Left kidney (tissue), 2 donors: Measurements from ENCODE around the gene TSPAN6. TPM values are rescaled to one million over a fixed set of nuclear protein-coding genes. Genes with fewer than 3 reads are reported as not detected.

Experiments used
- DNase-seq: peaks from one replicate; pipeline ENCODE4 v3.0.0-alpha.2; 2013
- polyA plus RNA-seq: library from polyadenylated mRNA; unstranded; fragments of 120-200 nt; gene quantifications from one replicate; pipeline ENCODE4 v1.2.1, GENCODE V29; 2013; ENCODE audit not compliant: insufficient read length

TSPAN6 gene
- polyA plus RNA-seq, 1 donor = 173 TPM

DNA sequence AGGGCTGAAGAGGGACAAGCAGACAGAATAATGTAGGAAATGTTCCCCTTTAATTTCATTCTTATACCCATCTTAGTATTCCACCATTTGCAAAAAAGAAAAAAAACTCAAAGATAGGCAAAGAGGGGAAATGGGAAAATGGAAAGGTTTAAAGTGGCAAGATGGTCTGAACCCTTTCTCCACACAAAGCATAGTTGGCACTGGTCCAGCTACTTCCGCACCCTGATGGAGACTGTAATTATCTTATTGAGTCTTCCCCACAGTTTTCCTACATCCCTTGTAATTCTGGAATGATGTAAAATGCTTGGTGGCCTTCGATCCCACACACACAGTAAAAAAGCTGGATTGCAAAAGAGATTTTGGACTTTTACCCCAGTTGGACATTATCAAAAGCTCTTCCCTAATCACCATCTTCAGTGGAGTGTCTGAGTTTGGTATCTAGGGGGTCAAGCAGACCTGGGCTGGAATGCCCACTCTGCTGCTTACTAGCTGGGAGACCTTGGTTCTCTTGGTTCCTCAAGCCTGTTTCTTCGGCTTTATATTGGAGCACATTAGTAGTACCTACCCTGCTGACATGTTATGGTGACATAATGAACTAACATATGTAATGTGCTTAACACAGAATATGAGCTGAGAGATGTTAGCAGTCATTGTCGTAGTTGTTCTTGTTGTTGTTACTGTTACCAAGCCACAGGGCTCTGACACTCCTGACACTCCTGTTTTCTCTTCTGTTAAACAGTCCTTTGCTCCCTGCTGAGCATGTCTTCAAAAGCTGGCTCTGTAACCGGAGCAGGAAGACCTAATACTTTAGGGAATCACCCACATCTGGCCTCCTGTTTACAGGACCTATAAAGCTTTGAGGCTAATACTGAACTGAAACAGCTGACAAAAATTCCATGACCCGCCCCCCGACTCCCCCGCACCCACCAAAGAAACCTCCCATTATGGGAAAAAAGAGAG is 12.1 kb upstream of the TSPAN6 start:
- DNase-seq = peak; percentile 36

DNA sequence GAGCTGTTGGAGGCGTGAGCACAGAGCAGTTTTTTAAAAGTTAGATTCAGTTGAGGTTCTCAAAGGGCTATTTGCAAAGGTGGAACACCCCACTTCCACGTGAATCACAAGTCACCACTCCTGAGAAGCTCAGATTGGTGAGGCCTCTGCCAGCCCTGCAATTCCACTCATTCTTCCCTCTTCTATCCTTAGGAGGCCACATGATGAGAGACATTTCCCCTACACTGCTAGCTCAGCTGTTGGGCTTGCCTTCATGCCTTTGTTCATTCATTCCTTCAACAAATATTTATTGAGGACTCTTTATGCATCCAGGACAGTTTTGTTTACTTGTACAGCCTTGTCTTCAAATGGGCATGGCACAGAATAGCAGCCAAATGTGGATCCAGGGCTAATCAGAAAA is 11.1 kb upstream of the TSPAN6 start:
- no peak for DNase-seq

DNA sequence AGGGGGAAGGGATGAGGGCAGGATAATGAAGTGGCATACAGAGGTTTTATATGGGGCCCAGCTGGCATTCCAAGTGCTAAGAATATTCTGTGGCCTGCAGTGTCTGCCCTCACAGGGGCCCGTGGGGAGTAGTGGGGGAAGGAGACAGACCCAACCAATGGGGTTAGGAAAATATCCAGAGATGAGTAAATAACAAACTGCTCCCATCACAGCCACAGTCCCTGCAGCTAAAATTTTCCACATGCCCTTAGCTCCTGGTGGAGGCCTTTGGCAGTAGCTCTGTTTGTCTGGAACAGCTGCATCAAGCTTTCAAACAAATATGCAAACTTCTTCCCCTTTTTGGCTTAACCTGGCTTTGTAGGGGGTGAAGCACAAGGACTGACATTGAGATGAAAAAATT is 10.5 kb upstream of the TSPAN6 start:
- DNase-seq = no peak

- DNase-seq = no peak
Measured at GRCh38 chrX:100645106-100645505, 8.5 kb upstream of the TSPAN6 start.

DNA sequence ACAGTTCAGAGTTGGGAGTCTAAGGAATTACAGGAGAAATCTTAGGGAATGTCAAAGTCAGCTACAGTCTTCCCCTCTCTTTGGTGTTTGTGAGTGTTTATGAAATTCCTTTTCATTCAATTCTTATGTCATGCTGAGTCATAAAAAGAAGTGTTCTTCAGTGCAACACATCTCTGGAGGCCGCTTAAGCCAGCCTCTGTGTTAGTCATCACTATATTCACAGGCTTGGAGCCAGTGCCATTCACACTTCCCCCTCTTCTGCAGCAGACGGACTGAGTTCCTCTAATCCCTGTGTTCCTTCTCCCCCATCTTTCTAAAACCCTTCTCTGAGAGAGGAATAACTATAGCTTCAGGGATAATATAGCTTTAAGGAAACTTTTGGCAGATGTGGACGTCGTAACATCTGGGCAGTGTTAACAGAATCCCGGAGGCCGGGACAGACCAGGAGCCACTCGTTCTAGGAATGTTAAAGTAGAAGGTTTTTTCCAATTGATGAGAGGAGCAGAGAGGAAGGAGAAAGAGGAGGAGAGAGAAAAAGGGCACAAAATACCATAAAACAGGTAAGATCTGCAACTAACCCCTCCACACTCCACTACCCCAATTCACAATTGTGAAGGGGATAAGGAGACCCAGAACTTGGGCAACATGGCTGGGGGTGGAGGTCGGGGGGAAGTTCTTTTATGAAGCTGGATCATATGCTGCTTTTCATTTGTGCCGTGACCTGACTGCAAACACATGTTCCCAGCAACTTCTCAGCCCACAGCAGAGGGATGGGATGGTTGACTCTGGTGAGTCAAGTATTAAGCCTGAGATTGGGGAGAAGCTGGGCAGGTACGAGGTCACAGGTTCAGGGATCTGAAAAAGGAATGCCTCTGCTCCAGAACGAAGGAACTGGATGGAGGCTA is 7.6 kb upstream of the TSPAN6 start, which contains the start of gene SRPX2:
Gene SRPX2, plus strand, starts transcription at position 244 of the 905 bp plus-strand sequence. CDS start 2,124 bp downstream, outside the sequence.
- DNase-seq = no peak

DNA sequence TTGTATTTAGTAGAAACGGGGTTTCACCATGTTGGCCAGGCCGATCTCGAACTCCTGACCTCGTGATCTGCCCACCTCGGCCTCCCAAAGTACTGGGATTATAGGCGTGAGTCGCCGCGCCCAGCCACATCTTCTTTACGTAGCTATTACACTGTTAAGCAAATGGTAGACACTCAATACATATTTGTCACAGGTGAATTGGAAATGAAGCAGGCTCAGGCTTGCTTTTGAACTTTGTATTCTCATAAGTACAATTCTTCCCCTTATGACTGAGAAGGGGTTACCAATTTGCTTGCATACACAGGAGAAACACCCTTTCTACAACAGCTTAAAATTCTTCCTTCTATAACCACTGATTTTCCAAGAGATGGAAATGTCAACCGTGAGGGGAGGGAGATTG is 6.6 kb upstream of the TSPAN6 start:
- DNase-seq = no peak

- DNase-seq = no peak
Measured at GRCh38 chrX:100642290-100642689, 5.7 kb upstream of the TSPAN6 start.

DNA sequence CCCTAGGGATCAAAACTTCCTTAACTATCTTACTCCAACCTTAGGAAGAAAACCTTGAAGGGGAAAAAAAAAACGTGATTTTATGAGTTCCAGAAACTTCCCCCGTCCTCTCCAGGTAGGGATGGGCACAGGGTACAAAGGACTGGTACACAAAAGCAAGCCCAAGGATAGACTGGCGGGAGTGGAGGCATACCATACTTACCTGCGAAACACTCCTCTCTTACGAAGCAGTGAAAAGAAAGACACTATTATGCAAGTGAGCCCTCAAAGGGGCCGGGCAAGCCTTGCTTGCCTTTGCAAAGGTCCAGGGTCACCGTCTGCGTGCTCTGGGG is 651 bp downstream of the TSPAN6 start:
- DNase-seq = no peak

DNA sequence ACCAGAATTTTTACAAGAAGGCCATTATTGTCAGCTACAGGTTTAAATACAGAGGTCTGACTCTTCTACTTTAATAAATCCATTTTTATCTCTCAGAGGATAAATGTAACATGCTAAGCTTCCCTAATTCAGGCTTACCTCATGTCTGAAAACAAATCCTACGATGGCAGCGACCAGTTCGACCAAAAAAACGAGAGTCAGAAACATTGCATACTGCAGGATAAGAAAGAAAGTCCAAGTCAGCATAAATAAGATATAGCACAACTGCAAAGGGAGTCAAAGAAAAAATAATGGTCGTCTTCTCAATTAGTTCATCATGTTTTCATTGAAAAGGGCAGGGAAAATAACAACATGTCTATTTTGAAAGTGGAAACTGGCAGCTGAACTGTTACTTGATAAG is 1.6 kb downstream of the TSPAN6 start:
- no peak for DNase-seq

DNA sequence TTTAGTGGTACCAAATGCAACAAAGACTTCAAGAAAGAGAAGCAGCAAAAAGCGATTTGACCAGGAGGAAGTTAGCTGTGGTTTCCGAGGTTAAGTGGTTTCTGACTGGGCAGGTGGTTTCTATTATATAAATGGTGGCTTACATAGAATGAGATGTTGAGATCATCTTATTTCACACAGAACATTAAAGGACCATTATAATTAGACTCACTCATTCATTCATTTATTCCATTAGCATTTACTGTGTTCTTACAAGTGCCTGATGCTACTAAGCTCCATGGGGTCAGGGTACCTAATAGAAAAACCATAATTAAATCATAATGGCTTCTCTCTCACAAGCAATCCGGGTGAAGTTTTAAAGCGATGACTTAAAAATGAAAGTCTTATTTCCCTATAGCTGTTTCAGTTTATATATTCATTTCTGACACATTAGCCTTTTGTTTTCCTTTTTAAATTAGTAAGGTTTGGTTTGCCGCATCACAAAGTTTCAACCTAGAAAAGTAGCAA is 10.6 kb downstream of the TSPAN6 start:
- no peak for DNase-seq

DNA sequence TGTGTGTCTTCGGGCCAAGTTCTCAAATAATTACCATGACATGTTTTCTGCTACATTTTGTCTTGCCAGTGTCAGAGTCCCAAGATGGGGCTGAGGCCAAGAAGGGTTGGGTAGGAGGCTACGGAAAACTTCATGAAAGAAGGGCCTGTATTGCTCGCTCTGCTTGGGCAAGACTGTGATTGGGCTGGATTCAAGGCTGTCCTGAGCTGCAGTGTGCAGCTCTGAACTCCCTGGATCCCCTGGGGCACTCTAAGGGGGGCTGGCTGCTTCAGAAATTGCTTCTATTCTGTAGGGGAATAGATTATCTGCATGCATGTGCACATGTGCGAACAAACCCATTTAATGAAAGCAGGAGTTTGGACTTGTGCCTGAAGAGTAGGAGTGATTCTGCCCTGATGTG is 13.6 kb downstream of the TSPAN6 start:
- DNase-seq = no peak

- DNase-seq = peak; percentile 46
Measured at GRCh38 chrX:100615005-100615404, 21.6 kb downstream of the TSPAN6 start.

DNA sequence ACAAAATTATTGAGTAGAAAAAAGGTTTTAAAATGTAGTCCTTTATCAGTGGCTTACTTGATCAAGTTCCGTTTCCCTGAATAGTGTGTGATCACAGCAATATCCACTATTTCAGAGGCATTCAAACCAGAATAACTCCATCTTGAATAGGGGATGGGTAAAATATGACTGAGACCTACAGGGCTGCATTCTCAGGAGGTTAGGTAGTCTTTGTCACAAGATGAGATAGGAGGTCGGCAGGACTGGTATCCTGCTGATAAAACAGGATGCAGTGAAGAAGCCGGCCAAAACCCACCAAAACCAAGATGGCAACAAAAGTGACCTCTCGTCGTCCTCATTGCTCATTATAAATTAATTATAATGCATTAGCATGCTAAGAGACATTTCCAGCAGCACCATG is 24.7 kb downstream of the TSPAN6 start:
- DNase-seq = no peak

GRCh38 chrX:100609591-100609990 is 27.0 kb downstream of the TSPAN6 start:
- DNase-seq = no peak

- no peak for DNase-seq
Measured at GRCh38 chrX:100606753-100607152, 29.9 kb downstream of the TSPAN6 start.

DNA sequence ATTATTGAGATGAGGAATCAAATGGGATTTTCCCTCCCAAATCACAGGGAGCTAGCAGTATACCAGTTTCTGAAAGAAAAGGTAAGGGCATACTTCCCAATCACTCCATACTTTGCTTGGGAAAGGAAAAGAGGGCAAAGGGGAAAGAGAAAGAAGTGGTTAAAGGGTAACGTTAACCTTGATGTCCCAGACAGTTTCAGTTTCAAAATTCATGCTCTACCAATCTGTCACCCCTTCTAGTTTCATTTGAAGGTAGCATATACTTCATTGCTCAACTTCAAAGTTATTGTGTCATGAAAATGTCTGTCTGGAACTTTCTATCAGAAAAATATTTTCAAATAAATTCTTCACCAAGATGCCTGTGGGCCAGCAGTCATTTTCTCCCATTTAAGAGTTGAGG is 35.8 kb downstream of the TSPAN6 start:
- DNase-seq = no peak

- DNase-seq = no peak
Measured at GRCh38 chrX:100600340-100600739, 36.3 kb downstream of the TSPAN6 start.

DNA sequence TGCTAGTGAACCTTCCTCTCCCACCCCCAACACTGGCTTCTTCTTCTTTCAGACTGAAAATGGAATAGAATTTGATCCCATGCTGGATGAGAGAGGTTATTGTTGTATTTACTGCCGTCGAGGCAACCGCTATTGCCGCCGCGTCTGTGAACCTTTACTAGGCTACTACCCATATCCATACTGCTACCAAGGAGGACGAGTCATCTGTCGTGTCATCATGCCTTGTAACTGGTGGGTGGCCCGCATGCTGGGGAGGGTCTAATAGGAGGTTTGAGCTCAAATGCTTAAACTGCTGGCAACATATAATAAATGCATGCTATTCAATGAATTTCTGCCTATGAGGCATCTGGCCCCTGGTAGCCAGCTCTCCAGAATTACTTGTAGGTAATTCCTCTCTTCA is 37.1 kb downstream of the TSPAN6 start:
- DNase-seq = no peak

GRCh38 chrX:100596601-100597000 is 40.0 kb downstream of the TSPAN6 start:
- DNase-seq = no peak

DNA sequence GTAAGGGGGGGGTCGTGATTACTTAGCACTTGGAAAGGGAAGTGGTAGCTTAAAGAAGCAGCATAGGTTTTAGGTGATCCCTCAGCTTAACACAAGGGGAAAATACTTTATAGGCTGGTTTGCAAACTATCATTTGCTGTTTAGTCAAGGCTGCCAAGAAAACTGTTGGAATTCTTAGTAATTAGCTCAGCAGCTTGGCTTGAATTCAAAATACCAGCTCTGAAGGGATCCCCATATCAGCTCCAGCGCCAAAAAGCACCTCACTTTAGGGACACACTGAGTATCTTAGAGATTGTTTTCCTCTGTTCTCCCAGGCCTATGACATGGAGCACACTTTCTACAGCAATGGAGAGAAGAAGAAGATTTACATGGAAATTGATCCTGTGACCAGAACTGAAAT is 43.0 kb downstream of the TSPAN6 start:
- no peak for DNase-seq

DNA sequence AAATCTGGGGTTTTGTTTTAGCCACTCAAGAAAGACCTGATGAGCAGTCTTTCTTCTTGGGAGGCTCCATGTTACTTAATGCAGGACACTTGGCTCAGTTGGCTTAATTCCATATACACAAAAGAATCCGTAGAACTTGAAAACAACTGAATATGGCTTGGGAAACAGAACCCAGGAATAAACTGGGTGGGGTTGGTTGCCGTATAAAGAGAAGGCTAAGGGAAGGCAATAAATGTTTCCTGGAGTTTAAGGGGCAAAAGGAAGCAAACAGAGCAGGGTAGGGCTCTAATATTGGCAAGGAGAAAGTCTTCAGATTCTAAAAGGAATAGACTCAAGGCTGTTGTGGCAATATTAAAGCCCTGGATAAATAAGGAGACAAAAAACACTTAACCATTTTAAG is 43.5 kb downstream of the TSPAN6 start:
- no peak for DNase-seq

DNA sequence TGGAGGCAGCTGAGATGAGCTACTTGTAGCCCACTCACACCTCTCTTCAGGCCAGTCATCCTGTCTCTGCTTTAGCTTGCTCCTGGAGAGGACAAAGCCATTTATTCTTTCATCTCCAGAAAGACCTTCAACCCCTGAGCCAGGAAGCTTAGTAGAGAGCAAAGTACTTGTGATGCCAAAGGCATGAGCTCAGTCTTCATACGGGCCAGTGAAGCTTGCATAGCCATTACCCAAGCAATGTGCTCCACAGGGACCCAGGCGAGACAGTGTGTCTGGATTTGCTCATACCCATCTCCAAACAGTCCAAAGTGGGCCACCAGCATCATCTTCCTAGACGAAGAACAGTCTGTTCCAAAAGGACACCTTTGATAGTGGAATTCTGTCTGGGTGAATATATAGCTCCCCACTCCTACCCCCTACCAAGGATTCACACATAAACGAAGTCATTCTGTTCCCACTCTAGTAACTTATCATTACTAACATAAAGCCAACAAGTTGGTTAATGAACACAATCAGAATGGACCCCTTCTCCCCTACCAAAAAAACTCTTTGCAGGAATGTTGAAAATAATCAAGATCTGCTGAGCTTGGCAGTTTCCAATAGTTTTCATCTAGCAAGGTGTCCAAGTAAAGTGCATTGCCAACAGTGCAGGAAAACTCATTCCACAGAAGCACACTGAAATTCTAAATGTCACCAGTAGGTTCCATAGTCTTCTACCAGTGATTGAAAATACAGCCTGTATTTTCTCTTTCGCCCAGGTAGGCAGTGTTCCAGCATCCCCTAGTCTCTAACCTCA is 45.2 kb downstream of the TSPAN6 start:
- DNase-seq = no peak
